ENCODE measurements around the gene FRS3.

The FRS3 gene

GRCh38 chr6:41726876-41727275, 52.8 kb downstream of the FRS3 start:
- DNase-seq, result no peak

- no peak for DNase-seq
Observed at GRCh38 chr6:41724586-41725501, 54.9 kb downstream of the FRS3 start.

- DNase-seq, result no peak
Observed at GRCh38 chr6:41724228-41724580, 55.5 kb downstream of the FRS3 start.

GRCh38 chr6:41723530-41724227, 56.0 kb downstream of the FRS3 start:
- no peak for DNase-seq

GRCh38 chr6:41722969-41723529, 56.7 kb downstream of the FRS3 start:
- no peak for DNase-seq

- no peak for DNase-seq
Observed at GRCh38 chr6:41721414-41721813, 58.3 kb downstream of the FRS3 start.

- no peak for DNase-seq
Observed at GRCh38 chr6:41720783-41721182, 58.9 kb downstream of the FRS3 start.

- DNase-seq, result no peak
Observed at GRCh38 chr6:41720262-41720620, 59.5 kb downstream of the FRS3 start.
